GM23338 (cell line): ENCODE measurements around the gene LFNG. TPM values are rescaled to one million over a fixed set of nuclear protein-coding genes. Genes with fewer than 3 reads are reported as not detected.

Source experiments
- ATAC-seq: fragments of 200-7000 bp; cut with Tn5 transposase; 3 replicates; pipeline ENCODE4 v1.9.1; 2020
- DNase-seq: peaks from one replicate; pipeline ENCODE4 v3.0.0-alpha.2; 2015; ENCODE audit warnings: low spot score
- H2AFZ ChIP-seq: fragments of 200-600 bp; sonication (generic); 2 replicates; pipeline ENCODE4 v1.8.0; 2016; ENCODE audit warnings: antibody characterized with exemption, mild to moderate bottlenecking, moderate library complexity
- H3F3A ChIP-seq: fragments of 200-600 bp; sonication (generic); replicated peaks from 2 replicates; pipeline ENCODE4 v1.8.0; 2017; ENCODE audit warnings: antibody characterized with exemption, mixed run types, low read depth
- H3K27ac ChIP-seq: fragments of 200-600 bp; sonication (generic); 2 replicates; pipeline ENCODE4 v1.6.1; 2016; ENCODE audit warnings: low read depth
- H3K27me3 ChIP-seq: fragments of 200-600 bp; sonication (generic); 2 replicates; pipeline ENCODE4 v1.8.0; 2016; ENCODE audit warnings: mild to moderate bottlenecking, mixed run types, moderate library complexity; ENCODE audit not compliant: insufficient read depth
- H3K36me3 ChIP-seq: fragments of 200-600 bp; sonication (generic); 2 replicates; pipeline ENCODE4 v1.8.0; 2016; ENCODE audit warnings: mild to moderate bottlenecking; ENCODE audit not compliant: insufficient read depth
- H3K4me1 ChIP-seq: fragments of 200-600 bp; sonication (generic); 2 replicates; pipeline ENCODE4 v1.8.0; 2016; ENCODE audit warnings: mild to moderate bottlenecking, moderate library complexity; ENCODE audit not compliant: insufficient read depth
- H3K4me2 ChIP-seq: fragments of 200-600 bp; sonication (generic); 2 replicates; pipeline ENCODE4 v1.7.1; 2017; ENCODE audit warnings: mixed run types
- H3K4me3 ChIP-seq: fragments of 200-600 bp; sonication (generic); 2 replicates; pipeline ENCODE4 v1.6.1; 2016; ENCODE audit warnings: mixed run types
- H3K79me2 ChIP-seq: fragments of 200-600 bp; sonication (generic); replicated peaks from 2 replicates; pipeline ENCODE4 v1.8.0; 2017; ENCODE audit warnings: mild to moderate bottlenecking; ENCODE audit not compliant: insufficient read depth
- H3K9me2 ChIP-seq: fragments of 200-600 bp; sonication (generic); 2 replicates; pipeline ENCODE4 v1.8.0; 2017; ENCODE audit not compliant: insufficient read depth
- H4K20me1 ChIP-seq: fragments of 200-600 bp; sonication (generic); replicated peaks from 2 replicates; pipeline ENCODE4 v1.8.0; 2017; ENCODE audit warnings: mild to moderate bottlenecking; ENCODE audit not compliant: insufficient read depth
- H3K27ac Mint-ChIP-seq: 2 replicates; pipeline ENCODE4 v1.8.0; 2020; ENCODE audit warnings: inconsistent platforms, mild to moderate bottlenecking, moderate library complexity, mixed read lengths
- H3K27me3 Mint-ChIP-seq: 3 replicates; pipeline ENCODE4 v1.8.0; 2022; ENCODE audit warnings: low read depth, mild to moderate bottlenecking, moderate library complexity, mixed read lengths, inconsistent platforms; ENCODE audit not compliant: insufficient read depth, poor library complexity
- H3K36me3 Mint-ChIP-seq: 3 replicates; pipeline ENCODE4 v1.8.0; 2021; ENCODE audit warnings: low read depth, mild to moderate bottlenecking, inconsistent platforms, moderate library complexity, mixed read lengths
- H3K4me1 Mint-ChIP-seq: 3 replicates; pipeline ENCODE4 v1.8.0; 2020; ENCODE audit warnings: mild to moderate bottlenecking, inconsistent platforms, mixed read lengths
- H3K4me3 Mint-ChIP-seq: 3 replicates; pipeline ENCODE4 v1.8.0; 2021; ENCODE audit warnings: moderate library complexity, mild to moderate bottlenecking, inconsistent platforms, mixed read lengths
- H3K9me3 Mint-ChIP-seq: 3 replicates; pipeline ENCODE4 v1.8.0; 2020; ENCODE audit warnings: moderate library complexity, mild to moderate bottlenecking, inconsistent platforms, mixed read lengths
- CREB1 ChIP-seq: fragments of 250-450 bp; sonication (Bioruptor Pico); IDR thresholded peaks from 2 replicates; pipeline ENCODE4 v1.5.0; 2020; ENCODE audit warnings: low read depth, mild to moderate bottlenecking, moderate library complexity
- EZH2 ChIP-seq: fragments of 200-600 bp; sonication (generic); IDR thresholded peaks from one replicate; pipeline ENCODE4 v1.8.0; 2017; ENCODE audit warnings: antibody characterized with exemption, mild to moderate bottlenecking, low read depth; ENCODE audit not compliant: unreplicated experiment
- NANOG ChIP-seq: IDR thresholded peaks from 2 replicates; pipeline ENCODE4 v1.6.1; 2016; ENCODE audit warnings: antibody characterized with exemption, borderline replicate concordance
- POLR2AphosphoS5 ChIP-seq: IDR thresholded peaks from 2 replicates; pipeline ENCODE4 v1.6.1; 2016; ENCODE audit warnings: antibody characterized with exemption, low read depth
- STAT1 ChIP-seq: IDR thresholded peaks from one replicate; pipeline ENCODE4 v1.6.1; 2016; ENCODE audit warnings: antibody characterized with exemption; ENCODE audit not compliant: unreplicated experiment
- ZNF114 ChIP-seq: fragments of 250-450 bp; sonication (Bioruptor Pico); IDR thresholded peaks from 2 replicates; pipeline ENCODE4 v1.5.0; 2020; ENCODE audit warnings: mild to moderate bottlenecking, moderate library complexity
- ZNF331 ChIP-seq: fragments of 250-450 bp; sonication (Bioruptor Pico); IDR thresholded peaks from 2 replicates; pipeline ENCODE4 v1.5.0; 2020; ENCODE audit warnings: low read depth, mild to moderate bottlenecking, moderate library complexity
- polyA plus RNA-seq: library from polyadenylated mRNA; unstranded; fragments of >200 nt; fragmentation: Nextera tagmentation; extraction: Ambion mirVana; gene quantifications from 2 replicates; pipeline ENCODE4 v1.2.1, GENCODE V29; 2016
- total RNA-seq: library from RNA; depleted of rRNA; stranded (reverse); fragments of >200 nt; shearing (Covaris generic); gene quantifications from 2 replicates; pipeline ENCODE4 v1.2.3, GENCODE V29; 2014
- TF ChIP-seq, protein P1 (sequence below), 2 experiments: fragments of 200-600 bp in 1 of 2; sonication (generic) in 1 of 2; conservative IDR thresholded peaks; 2 replicates each; pipeline versions ENCODE4 v1.5.1 to v1.6.1; 2016 to 2017; ENCODE audit warnings: antibody characterized with exemption in 2 of 2, low read depth in 2 of 2, mild to moderate bottlenecking in 2 of 2, moderate library complexity in 1 of 2

LFNG gene
- total and polyA plus RNA-seq, 2 experiments from 2014 or later: 1.7 to 35.4 TPM

DNA sequence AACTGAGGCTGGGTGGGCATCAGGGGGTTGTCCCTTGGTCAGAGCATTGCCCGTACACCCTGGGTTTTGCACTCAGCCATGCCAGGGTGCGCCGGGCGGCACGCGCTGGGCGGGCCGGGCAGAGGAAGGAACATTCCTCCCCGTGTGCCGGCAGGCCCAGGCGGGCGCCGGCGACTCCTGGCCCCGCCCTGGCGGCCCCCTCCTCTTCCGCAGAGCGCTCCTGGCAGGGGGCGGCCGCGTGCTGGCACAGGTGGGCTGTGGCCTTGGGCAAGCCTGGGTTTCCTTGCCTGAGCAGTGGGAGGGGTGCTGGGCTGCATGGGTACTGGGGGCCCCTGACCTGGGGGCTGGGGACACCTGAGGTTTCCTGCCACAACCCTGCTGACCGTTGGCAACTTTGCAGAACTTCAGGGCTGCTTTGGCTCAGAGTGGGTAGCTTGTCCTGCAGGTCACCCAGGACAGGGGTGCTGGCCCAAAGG lies 3.9 kb downstream of the LFNG start:
- Mint-ChIP-seq H3K9me3 (no peaks in the 10 kb centered on the region), H3K4me1 (peaks cover 45% of the 10 kb centered on the region), H3K4me3 (peak overlapping the region; percentile 59), H3K27ac (no peak overlapping the region), H3K27me3 (peaks cover 26% of the 10 kb centered on the region), H3K36me3 (peaks cover 16% of the 10 kb centered on the region; the same call in 1 of the 3 replicates)
- H3K4me1 ChIP-seq: peaks cover 49% of the 10 kb centered on the region
- TF ChIP-seq POLR2AphosphoS5 (peak; percentile 35; the same call in 1 of the 2 replicates), NANOG (no peak)
- no peaks in the 10 kb centered on the region for H3K9me2 ChIP-seq
- no peaks in the 10 kb centered on the region; the same call in 1 of the 2 replicates for H3K36me3 ChIP-seq
- H4K20me1 ChIP-seq: no peaks in the 10 kb centered on the region; the same call in 1 of the 2 replicates
- ATAC-seq (peak; percentile 19), DNase-seq (peak; percentile 77)
- peaks cover 16% of the 10 kb centered on the region for H3K27me3 ChIP-seq
- peak overlapping the region; percentile 68; the same call in 1 of the 2 replicates for H3K4me3 ChIP-seq
- H3K4me2 ChIP-seq: peak overlapping the region; percentile 92
- H2AFZ ChIP-seq: no peak overlapping the region
- H3F3A ChIP-seq: 0 out of 2 replicates have a peak, but pooled peaks cover 6% of the 10 kb centered on the region
- H3K79me2 ChIP-seq: peaks cover 17% of the 10 kb centered on the region
- H3K27ac ChIP-seq: 0 out of 2 replicates have a peak overlapping the region, but pooled peaks have one; percentile 79

- no peaks in the 10 kb centered on the region; the same call in 1 of the 2 replicates for H4K20me1 ChIP-seq
- no peaks in the 10 kb centered on the region; the same call in 1 of the 2 replicates for H3K36me3 ChIP-seq
- peak; percentile 74 for DNase-seq
- peak overlapping the region; percentile 68 for H3K4me3 ChIP-seq
- 0 out of 2 replicates have a peak, but pooled peaks cover 6% of the 10 kb centered on the region for H3F3A ChIP-seq
- Mint-ChIP-seq H3K4me1 (peaks cover 45% of the 10 kb centered on the region), H3K9me3 (no peaks in the 10 kb centered on the region), H3K4me3 (peak overlapping the region; percentile 44; the same call in 2 of the 3 replicates), H3K27ac (no peak overlapping the region), H3K27me3 (peaks cover 21% of the 10 kb centered on the region), H3K36me3 (peaks cover 16% of the 10 kb centered on the region; the same call in 1 of the 3 replicates)
- no peak overlapping the region for H2AFZ ChIP-seq
- TF ChIP-seq POLR2AphosphoS5: no peak
- TF ChIP-seq STAT1: no peak
- no peak for TF ChIP-seq EZH2
- TF ChIP-seq, protein P1, sequence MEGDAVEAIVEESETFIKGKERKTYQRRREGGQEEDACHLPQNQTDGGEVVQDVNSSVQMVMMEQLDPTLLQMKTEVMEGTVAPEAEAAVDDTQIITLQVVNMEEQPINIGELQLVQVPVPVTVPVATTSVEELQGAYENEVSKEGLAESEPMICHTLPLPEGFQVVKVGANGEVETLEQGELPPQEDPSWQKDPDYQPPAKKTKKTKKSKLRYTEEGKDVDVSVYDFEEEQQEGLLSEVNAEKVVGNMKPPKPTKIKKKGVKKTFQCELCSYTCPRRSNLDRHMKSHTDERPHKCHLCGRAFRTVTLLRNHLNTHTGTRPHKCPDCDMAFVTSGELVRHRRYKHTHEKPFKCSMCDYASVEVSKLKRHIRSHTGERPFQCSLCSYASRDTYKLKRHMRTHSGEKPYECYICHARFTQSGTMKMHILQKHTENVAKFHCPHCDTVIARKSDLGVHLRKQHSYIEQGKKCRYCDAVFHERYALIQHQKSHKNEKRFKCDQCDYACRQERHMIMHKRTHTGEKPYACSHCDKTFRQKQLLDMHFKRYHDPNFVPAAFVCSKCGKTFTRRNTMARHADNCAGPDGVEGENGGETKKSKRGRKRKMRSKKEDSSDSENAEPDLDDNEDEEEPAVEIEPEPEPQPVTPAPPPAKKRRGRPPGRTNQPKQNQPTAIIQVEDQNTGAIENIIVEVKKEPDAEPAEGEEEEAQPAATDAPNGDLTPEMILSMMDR (conservative IDR thresholded peaks at IDR 0.05; ENCODE audit: low read depth in 2 of 2): no peak
- TF ChIP-seq CREB1 (CRISPR knock-in tag): no peak
- no peak for TF ChIP-seq ZNF114 (CRISPR knock-in tag)
- TF ChIP-seq ZNF331 (CRISPR knock-in tag): no peak
- H3K4me2 ChIP-seq: peak overlapping the region; percentile 92
- H3K79me2 ChIP-seq: peaks cover 17% of the 10 kb centered on the region
- H3K4me1 ChIP-seq: peaks cover 49% of the 10 kb centered on the region
- peaks cover 9% of the 10 kb centered on the region for H3K27me3 ChIP-seq
- peak overlapping the region; percentile 79 for H3K27ac ChIP-seq
- no peaks in the 10 kb centered on the region for H3K9me2 ChIP-seq
- ATAC-seq: peak; percentile 15
Observed at GRCh38 chr7:2523941-2524807, 4.6 kb downstream of the LFNG start.
